PC-3 (cell line): ENCODE measurements around the gene ACCS.

ENCODE experiments used
- EZH2 ChIP-seq: fragments of 300-600 bp; sonication (generic); IDR thresholded peaks from one replicate; pipeline ENCODE4 v1.6.1; 2017; ENCODE audit warnings: antibody characterized with exemption, mild to moderate bottlenecking, low read length; ENCODE audit not compliant: unreplicated experiment
- EZH2phosphoT487 ChIP-seq: fragments of 300-600 bp; sonication (generic); IDR thresholded peaks from 2 replicates; pipeline ENCODE4 v1.6.1; 2018; ENCODE audit warnings: mild to moderate bottlenecking, antibody characterized with exemption, low read length, borderline replicate concordance
- TF ChIP-seq, protein P1 (sequence below): fragments of 300-600 bp; sonication (generic); conservative IDR thresholded peaks from 2 replicates; pipeline ENCODE4 v1.5.1; 2017; ENCODE audit warnings: antibody characterized with exemption, low read depth, mild to moderate bottlenecking, low read length

DNA sequence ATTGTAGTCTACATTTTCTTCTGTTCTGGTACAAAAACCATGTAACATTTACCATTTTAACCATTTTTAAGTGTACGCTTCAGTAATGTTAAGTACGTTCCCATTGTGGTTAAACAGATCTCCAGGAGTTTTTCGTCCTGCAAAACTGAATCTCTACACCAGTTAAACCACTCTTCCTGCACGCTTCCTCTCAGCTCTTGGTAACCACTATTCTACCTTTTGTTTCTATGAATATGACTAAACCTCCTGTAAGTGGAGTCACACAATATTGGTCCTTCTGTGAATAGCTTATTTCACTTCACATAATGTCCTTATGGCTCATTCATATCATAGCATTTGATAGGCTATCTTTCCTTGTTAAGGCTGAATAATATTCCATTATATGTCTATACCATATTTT is 22.3 kb downstream of the ACCS start:
- TF ChIP-seq, protein P1, sequence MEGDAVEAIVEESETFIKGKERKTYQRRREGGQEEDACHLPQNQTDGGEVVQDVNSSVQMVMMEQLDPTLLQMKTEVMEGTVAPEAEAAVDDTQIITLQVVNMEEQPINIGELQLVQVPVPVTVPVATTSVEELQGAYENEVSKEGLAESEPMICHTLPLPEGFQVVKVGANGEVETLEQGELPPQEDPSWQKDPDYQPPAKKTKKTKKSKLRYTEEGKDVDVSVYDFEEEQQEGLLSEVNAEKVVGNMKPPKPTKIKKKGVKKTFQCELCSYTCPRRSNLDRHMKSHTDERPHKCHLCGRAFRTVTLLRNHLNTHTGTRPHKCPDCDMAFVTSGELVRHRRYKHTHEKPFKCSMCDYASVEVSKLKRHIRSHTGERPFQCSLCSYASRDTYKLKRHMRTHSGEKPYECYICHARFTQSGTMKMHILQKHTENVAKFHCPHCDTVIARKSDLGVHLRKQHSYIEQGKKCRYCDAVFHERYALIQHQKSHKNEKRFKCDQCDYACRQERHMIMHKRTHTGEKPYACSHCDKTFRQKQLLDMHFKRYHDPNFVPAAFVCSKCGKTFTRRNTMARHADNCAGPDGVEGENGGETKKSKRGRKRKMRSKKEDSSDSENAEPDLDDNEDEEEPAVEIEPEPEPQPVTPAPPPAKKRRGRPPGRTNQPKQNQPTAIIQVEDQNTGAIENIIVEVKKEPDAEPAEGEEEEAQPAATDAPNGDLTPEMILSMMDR: no peak
- TF ChIP-seq EZH2 (no peak), EZH2phosphoT487 (no peak)
